Measurements from ENCODE around the gene BRINP1. TPM values are rescaled to one million over a fixed set of nuclear protein-coding genes. Genes with fewer than 3 reads are reported as not detected.

The BRINP1 gene
- total RNA-seq, 4 donors from 2014 or later = not detected

DNA sequence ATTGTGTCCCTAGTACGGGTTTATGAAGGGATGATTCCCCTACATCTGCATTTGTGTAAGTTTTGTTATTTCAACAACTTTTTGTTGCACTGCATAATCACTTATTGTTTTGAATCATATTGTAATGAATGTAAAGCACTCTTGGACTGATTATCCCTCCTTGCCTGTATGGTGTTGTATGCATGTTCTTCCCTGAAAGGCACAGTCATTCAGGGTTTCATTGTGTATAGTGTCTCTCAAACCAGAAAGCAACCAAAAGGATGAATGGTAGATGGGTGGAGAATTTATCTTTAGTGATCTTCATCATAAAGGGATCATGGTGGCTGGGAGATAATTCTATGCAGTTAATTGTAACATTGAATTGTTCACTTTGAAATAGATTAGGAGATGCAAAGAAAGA lies 247.3 kb downstream of the BRINP1 start:
- 72 to 87% methylated on average over 1 of the region's 1 CpG for WGBS, 2 donors
- no peak overlapping the region for H3K27ac ChIP-seq

DNA sequence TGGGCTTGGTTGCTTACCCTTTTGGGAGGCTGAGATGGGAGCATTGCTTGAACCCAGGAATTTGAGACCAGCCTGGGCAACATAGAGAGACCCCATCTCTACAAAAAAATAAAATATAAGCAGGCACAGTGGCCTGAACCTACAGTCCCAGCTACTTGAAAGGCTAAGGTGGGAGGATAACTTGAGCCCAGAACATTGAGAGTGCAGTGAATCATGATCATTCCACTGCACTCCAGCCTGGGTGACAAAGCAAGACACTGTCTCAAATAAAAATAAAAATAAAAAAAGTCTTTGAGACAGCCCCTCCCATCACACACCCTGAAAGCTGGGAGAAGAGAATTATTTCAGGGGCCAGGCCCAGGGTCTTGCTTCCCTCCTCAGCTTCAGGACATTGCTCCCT lies 251.8 kb downstream of the BRINP1 start:
- H3K36me3 ChIP-seq = no peaks in the 10 kb centered on the region
- no peaks in the 10 kb centered on the region for H3K27me3 ChIP-seq
- H3K27ac ChIP-seq = no peak overlapping the region
- TF ChIP-seq POLR2A (IDR thresholded peaks at IDR 0.05) (no peak), EP300 (IDR thresholded peaks at IDR 0.05) (no peak)
- TF ChIP-seq, protein P1, sequence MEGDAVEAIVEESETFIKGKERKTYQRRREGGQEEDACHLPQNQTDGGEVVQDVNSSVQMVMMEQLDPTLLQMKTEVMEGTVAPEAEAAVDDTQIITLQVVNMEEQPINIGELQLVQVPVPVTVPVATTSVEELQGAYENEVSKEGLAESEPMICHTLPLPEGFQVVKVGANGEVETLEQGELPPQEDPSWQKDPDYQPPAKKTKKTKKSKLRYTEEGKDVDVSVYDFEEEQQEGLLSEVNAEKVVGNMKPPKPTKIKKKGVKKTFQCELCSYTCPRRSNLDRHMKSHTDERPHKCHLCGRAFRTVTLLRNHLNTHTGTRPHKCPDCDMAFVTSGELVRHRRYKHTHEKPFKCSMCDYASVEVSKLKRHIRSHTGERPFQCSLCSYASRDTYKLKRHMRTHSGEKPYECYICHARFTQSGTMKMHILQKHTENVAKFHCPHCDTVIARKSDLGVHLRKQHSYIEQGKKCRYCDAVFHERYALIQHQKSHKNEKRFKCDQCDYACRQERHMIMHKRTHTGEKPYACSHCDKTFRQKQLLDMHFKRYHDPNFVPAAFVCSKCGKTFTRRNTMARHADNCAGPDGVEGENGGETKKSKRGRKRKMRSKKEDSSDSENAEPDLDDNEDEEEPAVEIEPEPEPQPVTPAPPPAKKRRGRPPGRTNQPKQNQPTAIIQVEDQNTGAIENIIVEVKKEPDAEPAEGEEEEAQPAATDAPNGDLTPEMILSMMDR (IDR thresholded peaks at IDR 0.05) = no peak
- no peaks in the 10 kb centered on the region for H3K9me3 ChIP-seq
- H3K4me1 ChIP-seq = no peaks in the 10 kb centered on the region
- no peak for DNase-seq (ENCODE audit: low spot score in 2 of 2)
- no peak overlapping the region for H3K4me3 ChIP-seq

More for the DNA sequence above, 247.3 kb downstream of the BRINP1 start:
- Histone ChIP-seq H3K9me3 (no peaks in the 10 kb centered on the region), H3K4me3 (no peak overlapping the region), H3K36me3 (no peaks in the 10 kb centered on the region), H3K27me3 (no peaks in the 10 kb centered on the region), H3K4me1 (no peaks in the 10 kb centered on the region)
- TF ChIP-seq EP300 (IDR thresholded peaks at IDR 0.05) = no peak
- TF ChIP-seq POLR2A (IDR thresholded peaks at IDR 0.05) = no peak
- TF ChIP-seq, protein P1 (IDR thresholded peaks at IDR 0.05) = no peak
- DNase-seq (ENCODE audit: low spot score in 2 of 2) = no peak

Measured in tibial nerve (tissue), 4 donors.